GM18520 (cell line): ENCODE measurements around the gene GPSM1.

Source experiments
- ATAC-seq: cut with Tn5 transposase; IDR thresholded peaks from one replicate; pipeline ENCODE4 v1.9.1; 2021; ENCODE audit not compliant: unreplicated experiment

Gene GPSM1, protein sequence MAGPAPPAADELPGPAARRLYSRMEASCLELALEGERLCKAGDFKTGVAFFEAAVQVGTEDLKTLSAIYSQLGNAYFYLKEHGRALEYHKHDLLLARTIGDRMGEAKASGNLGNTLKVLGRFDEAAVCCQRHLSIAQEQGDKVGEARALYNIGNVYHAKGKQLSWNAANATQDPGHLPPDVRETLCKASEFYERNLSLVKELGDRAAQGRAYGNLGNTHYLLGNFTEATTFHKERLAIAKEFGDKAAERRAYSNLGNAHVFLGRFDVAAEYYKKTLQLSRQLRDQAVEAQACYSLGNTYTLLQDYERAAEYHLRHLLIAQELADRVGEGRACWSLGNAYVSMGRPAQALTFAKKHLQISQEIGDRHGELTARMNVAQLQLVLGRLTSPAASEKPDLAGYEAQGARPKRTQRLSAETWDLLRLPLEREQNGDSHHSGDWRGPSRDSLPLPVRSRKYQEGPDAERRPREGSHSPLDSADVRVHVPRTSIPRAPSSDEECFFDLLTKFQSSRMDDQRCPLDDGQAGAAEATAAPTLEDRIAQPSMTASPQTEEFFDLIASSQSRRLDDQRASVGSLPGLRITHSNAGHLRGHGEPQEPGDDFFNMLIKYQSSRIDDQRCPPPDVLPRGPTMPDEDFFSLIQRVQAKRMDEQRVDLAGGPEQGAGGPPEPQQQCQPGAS

DNA sequence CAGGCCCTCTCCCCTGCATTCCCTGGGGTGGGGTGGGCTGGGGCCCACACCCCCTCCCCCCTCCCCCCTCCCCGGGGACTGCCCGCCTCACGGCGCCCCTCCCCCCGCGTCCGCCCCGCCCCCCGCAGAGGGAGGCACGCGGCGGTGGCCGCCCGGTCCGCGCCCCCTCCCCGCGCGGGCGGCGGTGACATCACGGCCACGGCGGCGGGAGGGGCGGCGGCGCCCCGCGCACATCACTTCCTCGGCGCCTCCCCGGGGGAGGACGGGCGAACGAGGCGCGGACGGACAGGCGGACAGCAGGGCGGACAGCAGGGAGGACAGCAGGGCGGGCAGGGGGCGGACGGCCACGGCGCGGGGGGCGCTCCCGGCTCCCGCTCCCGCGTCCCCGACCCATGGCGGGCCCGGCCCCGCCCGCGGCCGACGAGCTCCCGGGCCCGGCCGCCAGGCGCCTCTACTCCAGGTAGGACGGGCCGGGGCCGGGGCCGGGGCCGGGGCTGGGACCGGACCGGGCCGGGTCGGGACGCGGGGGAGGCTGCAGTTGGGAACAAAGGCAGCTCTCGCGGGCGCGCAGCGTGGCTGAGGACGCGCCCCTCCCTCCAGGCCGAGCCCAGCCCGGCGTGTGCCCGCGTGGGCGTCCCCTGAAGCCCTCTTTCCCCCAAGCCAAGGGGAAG is at the start of gene GPSM1:
GPSM1 (plus strand) TSS at position 236 of the 671 bp plus-strand sequence; CDS start at position 393, 157 bp downstream.
- no peak for ATAC-seq

DNA sequence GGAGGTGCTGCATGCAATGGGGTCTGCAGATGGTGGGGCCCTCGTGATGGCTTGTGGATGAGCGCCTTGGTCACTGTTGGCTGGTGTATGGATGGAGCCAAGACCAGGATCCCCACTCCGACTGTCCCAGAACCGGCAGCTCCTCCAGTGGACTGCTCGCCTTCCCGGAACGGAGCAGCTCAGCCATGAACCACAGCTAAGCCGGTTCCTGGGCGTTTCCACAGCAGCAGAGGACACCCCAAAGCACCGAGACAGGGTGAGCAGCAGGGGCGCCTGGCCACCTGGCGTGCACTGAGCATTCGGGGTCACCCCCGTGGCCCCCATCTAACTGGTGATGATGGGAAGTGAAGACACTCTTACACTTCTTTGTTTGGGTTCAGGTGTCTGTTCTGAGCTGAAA is 49.6 kb upstream of the GPSM1 start:
- ATAC-seq, result no peak

DNA sequence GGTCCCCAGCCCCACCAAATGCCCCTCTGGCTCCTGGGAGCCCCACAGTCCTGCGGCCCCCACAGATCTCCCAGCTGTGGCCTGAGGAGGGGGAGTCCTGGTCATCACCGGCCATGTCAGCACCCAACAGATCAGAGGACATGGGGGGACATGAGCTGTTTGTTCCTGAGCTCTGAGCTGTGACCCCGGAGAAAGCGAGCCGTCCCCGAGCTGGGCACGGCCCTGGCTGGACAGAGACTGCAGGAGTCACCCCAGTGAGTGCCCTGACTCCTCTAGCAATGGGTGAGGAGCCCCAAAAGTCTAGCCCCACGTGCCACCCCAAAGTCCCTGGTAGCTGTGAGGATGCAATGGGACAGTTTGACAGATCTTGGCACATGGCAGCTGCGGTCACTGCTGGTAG is 49.1 kb upstream of the GPSM1 start:
- ATAC-seq, result no peak

DNA sequence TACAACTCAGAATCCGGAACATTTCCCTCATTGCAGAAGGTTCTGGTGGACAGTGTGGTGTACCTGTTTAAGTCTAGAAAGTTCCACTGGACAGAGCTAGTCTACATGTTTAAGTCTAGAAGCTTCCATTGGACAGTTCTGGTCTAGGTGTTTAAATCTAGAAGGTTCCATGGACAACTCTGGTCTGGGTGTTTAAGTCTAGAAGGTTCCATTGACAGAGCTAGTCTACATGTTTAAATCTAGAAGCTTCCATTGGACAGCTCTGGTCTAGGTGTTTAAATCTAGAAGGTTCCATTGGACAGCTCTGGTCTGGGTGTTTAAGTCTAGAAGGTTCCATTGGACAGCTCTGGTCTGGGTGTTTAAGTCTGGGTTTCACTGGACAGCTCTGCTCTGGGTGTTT is 48.4 kb upstream of the GPSM1 start:
- ATAC-seq, result no peak

DNA sequence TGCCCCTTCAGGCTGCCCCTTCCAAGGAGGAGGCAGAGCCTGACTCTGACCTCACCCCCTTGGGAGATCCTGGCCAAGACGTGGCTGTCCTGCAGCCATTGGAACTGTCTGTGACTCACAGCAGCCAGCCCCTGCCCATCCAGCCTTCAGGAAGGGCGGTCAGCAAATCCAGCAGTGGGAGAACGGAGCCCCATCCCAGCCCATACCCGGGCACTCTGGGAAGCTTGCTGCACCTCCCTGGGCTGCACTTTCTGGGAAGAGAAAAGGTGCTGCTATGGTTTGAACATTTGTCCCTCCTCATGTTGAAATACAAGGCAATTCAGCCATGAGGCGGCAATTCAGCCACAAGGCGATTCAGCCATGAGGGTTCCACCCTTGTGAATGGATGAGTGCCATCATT is 47.9 kb upstream of the GPSM1 start:
- no peak for ATAC-seq

DNA sequence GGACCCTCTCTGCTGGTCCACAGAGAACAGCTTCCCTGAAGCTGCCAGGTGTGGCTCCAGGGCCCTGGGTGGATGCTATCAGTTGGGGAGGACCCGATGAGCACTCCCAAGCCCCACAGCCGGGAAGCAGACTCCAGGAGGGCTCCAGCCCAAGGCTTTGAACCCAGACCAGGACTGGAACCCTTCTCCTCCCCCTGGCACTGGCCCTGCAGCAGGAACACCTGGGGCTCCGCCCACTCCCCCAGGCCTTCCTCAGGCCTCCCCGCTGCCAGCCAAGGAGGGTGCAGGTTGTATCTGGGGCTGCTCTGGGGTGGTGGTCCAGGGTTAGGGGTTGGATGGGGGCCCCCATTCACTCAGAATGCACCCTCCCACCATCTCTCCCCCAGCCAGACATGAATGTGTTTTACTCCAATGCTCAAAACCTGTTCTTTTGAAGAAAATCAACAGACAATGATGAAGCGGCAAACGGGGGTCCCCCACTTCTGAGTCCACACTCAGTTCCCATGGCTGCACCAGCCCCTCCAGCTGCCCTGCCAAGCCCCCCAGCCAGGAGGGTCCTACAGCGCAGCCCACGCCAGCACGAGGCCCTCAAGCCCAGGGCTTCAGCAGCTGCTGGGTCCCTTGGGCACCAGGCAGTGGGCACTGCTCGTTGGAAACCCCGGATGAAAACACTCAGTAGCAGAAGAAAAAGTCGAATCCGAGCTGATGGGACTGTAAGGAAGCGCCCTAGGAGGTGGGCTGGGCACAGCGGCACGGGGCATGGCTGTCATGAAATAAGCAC is 46.6 kb upstream of the GPSM1 start:
- ATAC-seq, result no peak

DNA sequence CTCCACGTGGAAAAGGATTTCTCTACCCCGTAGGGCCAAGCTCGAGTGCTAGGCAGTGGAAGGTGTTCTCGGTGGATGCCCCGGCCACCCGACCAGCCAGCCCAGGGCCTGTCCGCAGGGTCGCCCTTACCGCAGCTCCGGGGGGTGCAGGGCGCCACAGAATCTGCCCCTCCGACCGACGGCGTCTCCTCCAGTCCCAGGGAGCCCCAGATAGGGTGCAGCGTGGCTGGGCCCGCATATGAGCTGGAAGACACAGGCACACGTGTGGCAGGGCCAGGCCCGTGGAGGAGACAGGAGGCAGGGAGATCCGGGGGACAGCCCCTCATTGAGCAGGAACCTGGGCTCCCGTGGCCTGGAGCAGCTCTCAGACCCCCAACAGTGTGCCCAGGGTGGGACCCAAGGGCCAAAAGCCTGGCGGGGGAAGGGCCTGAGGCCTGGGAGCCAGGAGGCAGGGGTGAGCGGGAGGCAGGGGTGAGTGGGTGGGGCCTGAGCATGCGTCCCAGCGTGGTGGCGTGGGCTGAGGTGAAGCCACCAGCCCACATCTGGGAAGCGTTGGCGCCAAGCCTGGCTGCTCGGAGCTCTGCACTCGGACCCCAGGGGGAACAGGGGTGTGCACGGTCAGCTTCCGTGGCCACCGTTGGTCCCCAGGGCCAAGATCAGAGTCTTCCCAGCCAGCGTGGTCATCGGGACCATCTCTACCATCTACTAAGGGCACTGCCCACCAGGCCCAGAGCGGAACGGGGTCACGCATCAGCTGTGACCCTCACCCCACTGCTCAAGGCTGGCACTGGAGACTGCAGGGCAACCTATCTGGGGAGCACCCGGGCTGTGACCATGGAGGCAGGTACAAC is 45.7 kb upstream of the GPSM1 start:
- ATAC-seq, result no peak

DNA sequence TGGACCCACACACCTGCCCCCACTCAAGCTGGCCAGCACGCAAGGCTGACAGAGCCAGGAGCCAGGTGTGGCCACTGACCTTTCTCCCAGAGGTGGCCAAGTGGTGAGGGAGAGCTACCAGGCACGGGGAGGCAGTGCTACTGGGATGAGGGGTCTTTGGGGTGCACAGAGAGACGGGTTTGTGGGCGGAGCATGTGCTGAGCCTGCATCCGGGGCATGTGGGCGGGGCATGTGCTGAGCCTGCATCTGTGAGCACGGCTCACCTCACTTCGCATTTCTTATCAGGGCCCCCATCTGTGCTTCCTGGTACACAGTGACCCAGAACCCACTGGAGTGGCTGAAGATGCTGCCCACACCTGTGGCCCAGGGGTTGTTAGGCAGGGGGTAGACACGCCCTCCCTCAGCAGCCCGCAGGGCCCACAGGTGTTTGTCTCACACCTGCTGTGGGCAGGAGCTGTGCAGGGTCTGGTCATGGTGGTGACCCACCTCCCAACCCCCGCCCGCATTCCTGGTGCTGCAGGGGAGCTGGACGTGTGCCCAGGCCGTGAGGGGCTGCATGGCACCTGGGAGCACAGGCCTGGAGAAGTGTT is 45.0 kb upstream of the GPSM1 start:
- no peak for ATAC-seq

DNA sequence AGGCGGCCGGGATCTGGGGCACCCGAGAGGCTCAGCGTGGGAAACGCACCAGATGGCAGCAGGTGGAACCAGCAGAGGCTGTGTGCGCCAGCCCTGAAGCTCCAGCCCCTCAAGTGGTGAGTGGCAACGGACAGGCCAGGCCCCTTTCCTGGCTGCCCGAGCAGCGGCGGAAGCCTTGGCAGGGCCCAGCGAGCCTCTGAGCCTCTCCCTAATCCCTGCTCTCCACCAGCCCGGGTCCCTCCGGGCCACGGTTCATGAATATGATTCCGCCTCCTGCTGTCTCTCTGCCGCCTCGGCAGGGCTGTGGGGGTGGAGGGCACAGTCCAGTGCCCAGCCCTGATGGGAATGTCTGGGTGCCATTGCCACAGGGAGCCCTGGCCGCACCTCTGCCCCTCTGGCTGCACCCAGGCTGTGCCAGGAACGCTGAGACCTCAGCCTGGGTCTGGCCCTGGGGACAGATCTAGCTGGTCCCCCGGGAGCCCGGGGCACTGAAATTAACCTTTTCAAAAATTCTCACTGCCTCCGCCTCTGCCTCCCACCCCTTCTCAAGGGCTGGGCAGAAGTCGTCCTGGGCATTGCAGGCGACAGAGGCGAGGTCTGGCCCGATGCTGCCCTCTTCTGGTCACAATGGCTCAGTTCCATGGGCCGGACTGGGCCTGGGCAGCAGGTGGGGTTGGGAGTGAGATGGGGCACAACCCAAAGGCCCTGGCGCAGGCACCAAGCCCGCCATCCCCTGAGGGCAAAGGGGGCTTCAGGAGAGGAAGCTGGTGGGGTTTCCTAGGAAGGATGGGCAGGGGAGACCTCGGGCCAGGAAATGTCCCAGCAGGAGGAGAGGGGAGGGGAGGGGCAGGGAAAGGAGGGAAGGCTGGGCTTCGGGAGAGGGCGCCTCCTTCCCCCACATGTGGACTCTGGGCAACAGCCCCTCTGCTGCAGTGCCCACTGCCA is 43.8 kb upstream of the GPSM1 start:
- peak; percentile 38 for ATAC-seq

DNA sequence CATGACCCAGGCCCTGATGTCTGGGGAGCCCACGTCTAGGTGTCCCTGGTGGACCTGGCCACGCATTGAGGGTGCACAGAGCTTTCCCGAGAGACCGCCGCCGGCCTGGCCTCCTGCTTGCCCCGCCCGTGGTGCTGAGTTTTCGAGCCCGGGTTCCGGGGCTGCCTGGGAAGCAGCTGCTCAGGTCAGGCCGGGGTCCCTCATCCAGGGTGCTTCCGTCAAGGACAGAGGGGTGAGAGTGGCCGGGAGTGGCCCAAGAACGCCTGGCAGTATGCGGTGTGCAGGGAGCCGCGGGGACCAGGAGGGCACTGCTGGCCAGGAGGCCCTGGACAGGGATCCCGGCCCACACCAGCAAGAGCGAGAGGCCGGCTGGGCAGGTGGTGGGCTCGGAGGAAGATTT is 43.0 kb upstream of the GPSM1 start:
- no peak for ATAC-seq

DNA sequence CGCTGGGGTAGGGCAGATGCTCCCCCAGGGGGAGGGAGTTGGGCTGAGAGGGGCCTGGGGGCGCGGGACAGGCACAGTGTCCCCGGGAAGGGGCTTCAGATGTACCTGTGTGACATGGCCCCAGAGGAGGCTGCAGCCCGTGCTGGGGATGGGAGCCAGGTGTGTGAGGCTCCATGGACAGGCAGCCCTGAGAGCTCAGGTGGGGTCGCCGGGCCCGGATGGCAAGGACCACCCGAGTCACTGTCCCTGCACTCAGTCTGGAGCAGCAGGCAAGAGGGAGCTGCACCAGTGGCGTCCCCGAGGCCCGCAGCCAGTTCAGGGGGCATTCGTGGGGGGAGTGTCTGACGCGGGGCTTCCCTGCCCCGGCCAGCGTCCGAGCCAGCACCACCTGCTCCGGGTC is 42.4 kb upstream of the GPSM1 start:
- ATAC-seq, result no peak

DNA sequence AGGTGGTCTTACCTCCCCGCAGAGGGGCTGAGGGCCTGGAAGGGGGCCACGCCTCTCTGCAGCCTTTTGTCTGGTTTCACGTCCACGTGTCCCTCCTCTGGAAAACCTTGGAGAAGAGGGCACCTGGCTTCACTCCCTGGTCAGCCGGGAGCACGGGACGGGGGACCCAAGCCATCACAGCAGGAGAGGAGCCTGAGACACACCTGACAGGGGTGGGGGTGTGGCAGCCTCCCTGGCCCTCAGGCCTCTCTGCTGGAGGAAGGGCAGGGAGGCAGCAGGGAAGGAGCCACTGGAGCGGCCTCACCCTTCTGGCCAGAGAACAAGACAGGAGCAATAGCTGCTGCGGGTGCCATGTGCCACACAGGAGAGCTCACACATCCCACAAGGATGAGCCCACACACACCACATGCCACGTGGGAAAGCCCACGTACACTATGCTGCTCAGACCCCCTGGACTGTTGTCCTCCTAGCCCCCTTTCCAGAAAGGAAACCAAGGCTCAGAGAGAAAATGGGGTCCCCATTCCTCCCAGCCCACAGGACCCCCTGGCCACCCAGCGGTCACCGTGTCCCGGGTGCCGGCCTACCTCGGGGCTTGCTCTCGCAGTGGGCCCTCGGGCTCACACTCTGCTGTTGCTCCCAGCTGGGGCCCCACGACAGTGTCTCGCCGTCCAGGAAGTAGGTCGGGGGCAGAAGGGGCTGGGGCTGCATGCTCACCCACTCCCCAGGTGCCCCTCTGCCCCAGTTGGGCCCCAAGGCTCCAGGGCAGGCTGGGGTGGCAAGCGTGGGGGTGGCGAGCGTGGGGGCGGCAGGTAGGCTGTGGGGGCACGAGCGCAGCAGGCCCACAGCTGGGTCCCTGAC is 41.6 kb upstream of the GPSM1 start:
- ATAC-seq, result no peak

DNA sequence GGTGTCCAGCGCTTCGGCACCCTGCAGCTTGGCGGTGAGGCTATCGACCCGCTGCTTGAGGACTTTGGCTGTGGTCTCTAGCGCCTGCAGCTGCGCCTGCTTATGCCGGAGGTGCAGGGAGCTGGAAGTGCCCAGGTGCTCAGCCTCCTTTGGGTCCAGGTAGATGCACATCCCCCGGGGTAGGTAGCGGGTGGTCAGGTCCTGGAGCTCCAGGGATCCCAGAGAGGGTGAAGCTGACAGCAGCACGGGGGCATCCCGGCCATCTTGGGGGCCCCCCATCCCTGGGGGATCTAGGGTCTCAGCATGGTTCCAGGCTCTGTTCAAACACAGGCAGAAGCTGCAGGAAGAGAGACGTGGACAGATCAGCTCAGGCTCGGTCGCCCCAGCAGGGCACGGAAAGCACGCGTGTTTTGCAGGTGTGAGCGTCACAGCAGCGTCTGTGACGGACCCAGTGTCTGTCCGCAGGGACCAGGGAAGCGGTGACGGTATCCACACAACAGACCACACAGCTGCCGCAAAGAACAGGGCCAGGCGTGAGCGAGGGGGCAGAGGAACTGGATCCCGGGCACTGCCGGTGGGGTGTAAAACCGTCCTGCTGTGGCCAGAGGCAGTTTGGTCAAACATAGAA is 40.9 kb upstream of the GPSM1 start:
- no peak for ATAC-seq

DNA sequence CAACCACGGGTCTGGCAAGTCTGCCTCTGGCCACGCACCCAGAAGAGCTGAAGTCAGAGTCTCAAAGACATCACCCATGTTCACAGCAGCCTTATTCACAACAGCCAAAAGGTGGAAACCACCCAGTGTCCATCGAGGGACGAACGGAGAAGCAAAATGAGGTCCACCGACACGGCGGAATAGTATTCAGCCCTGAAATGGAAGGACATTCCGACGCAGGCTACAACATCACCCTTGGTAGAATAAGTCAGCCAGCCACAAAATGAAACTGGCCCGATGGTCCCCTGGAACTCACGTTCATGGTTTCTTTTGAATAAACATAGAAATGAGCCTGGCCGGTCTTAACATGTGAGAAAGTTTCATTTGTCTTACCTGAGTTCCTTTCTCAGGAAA is 40.4 kb upstream of the GPSM1 start:
- ATAC-seq, result no peak

DNA sequence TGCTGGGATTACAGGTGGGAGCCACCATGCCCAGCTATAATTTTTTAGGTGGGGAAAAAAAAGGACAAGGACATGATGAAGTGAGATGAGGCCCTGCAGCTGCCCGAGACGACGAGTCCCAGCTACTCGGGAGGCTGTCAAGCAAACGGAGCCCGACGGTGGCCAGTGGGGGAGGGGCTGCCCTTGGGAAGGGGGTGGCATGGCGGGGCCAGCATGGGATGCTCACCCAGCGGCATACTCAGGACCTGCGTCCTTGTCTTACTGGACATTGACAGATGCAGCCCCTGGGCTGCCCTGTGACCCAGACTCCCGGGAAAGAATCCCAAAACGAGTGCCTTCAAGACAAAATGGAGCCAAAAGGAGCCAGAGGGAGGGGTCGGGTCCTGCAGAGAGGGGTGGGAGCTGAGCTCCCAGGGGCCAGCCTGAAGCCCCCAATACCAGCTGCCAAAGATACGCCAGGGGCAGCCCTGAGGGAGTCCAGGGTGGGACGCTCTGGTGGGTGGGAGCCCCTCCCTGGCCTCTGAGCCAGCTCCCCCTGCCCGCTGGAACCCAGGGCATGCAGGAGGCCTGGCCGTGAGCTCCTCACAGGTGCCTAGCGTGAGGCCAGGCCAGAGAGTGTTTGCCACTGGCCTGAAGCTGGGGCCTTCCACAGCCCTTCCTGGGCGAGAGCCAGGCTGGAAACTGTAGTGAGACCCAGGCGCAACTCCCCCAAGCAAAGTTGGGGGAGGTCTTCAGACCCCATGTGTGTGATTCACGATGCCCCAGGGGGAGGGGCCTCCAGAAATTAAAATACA is 39.2 kb upstream of the GPSM1 start:
- ATAC-seq, result no peak

DNA sequence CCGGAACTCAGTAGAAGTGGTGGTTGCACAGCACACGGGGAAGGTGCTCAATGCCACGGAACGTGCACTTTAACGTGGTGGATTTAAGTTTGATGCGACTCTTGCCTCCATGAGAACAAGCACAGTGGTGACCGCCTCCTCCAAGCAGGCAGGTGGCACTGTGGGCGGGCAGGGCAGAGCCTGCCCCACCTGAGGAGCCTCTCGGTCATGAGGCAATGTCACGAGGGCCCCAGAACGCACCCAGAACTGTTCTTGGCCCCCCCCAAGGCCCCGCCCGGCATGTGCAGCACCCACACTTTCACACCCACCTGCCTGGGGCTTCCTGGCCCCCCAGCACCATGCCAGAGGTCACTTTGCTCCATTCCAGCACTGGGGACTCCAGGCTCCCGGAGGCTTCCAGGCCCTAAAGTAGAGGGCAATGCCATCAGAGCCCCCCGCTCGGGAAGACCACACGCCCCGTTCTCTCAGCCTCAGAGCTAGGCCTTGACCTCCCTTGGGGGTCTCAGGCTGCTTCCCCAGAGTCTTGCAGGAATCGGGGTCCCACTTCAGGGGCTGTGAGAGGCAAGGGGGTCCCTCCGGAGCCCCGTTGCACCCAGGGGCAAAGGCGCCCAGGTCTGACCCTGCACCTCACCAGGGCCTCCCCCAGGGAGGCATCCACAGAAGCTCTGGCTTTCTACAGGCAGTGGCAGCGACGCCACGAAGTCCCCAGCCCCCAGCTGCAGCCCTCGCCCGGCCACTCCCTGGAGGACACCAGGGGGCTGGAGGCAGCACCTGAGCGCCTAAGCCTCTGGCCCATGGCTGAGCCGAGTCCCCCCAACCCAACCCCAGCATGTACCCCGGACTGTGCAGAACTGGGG is 37.5 kb upstream of the GPSM1 start:
- no peak for ATAC-seq
